RWPE2 (cell line): ENCODE measurements around the gene SLC10A4.

ENCODE experiments used
- ATAC-seq: fragments of 200-7000 bp; cut with Tn5 transposase; 3 replicates; pipeline ENCODE4 v1.9.1; 2021; ENCODE audit warnings: low read depth
- DNase-seq: peaks from one replicate; pipeline ENCODE4 v3.0.0-alpha.2; 2020; ENCODE audit warnings: low spot score
- H3K27ac ChIP-seq: fragments of 450-650 bp; 2 replicates; pipeline ENCODE4 v1.5.1; 2017; ENCODE audit warnings: mild to moderate bottlenecking; ENCODE audit not compliant: poor library complexity, severe bottlenecking
- H3K27me3 ChIP-seq: fragments of 250-450 bp; sonication (Bioruptor Pico); 2 replicates; pipeline ENCODE4 v1.5.1; 2021; ENCODE audit warnings: mild to moderate bottlenecking, moderate library complexity; ENCODE audit not compliant: insufficient read depth, poor library complexity, severe bottlenecking
- H3K36me3 ChIP-seq: fragments of 250-450 bp; sonication (Bioruptor Pico); 2 replicates; pipeline ENCODE4 v1.5.1; 2020; ENCODE audit warnings: low read depth, mild to moderate bottlenecking, moderate library complexity
- H3K4me1 ChIP-seq: fragments of 250-450 bp; sonication (Bioruptor Pico); 2 replicates; pipeline ENCODE4 v1.5.1; 2021; ENCODE audit warnings: mild to moderate bottlenecking, moderate library complexity; ENCODE audit not compliant: insufficient read depth, poor library complexity, severe bottlenecking
- H3K4me3 ChIP-seq: fragments of 250-450 bp; sonication (Bioruptor Pico); 2 replicates; pipeline ENCODE4 v1.5.1; 2021; ENCODE audit warnings: mild to moderate bottlenecking, moderate library complexity; ENCODE audit not compliant: severe bottlenecking
- H3K9me3 ChIP-seq: fragments of 250-450 bp; sonication (Bioruptor Pico); 2 replicates; pipeline ENCODE4 v1.5.1; 2021; ENCODE audit warnings: mild to moderate bottlenecking, moderate library complexity; ENCODE audit not compliant: severe bottlenecking
- CTCF ChIP-seq: fragments of 450-650 bp; IDR thresholded peaks from one replicate; pipeline ENCODE4 v1.5.1; 2017; ENCODE audit warnings: mild to moderate bottlenecking, moderate library complexity; ENCODE audit not compliant: poor library complexity, severe bottlenecking

SLC10A4 gene

GRCh38 chr4:48472794-48473193, 10.3 kb upstream of the SLC10A4 start:
- Histone ChIP-seq H3K36me3 (no peaks in the 10 kb centered on the region), H3K27ac (no peak overlapping the region), H3K4me1 (no peaks in the 10 kb centered on the region), H3K27me3 (no peaks in the 10 kb centered on the region), H3K9me3 (no peaks in the 10 kb centered on the region), H3K4me3 (no peak overlapping the region)
- TF ChIP-seq CTCF = no peak
- no peak for DNase-seq
- no peak for ATAC-seq

GRCh38 chr4:48475770-48476169, 7.4 kb upstream of the SLC10A4 start:
- Histone ChIP-seq H3K27ac (no peak overlapping the region), H3K4me1 (no peaks in the 10 kb centered on the region), H3K27me3 (no peaks in the 10 kb centered on the region), H3K36me3 (no peaks in the 10 kb centered on the region), H3K9me3 (no peaks in the 10 kb centered on the region), H3K4me3 (no peak overlapping the region)
- no peak for TF ChIP-seq CTCF
- DNase-seq = no peak
- ATAC-seq = no peak

GRCh38 chr4:48478273-48478672, 4.9 kb upstream of the SLC10A4 start:
- H3K27me3 ChIP-seq = peaks cover 15% of the 10 kb centered on the region
- H3K27ac ChIP-seq = no peak overlapping the region
- no peaks in the 10 kb centered on the region for H3K4me1 ChIP-seq
- H3K9me3 ChIP-seq = no peaks in the 10 kb centered on the region
- no peak for ATAC-seq
- no peak overlapping the region for H3K4me3 ChIP-seq
- H3K36me3 ChIP-seq = no peaks in the 10 kb centered on the region
- no peak for TF ChIP-seq CTCF
- no peak for DNase-seq

- H3K4me3 ChIP-seq = no peak overlapping the region
- H3K27ac ChIP-seq = no peak overlapping the region
- ATAC-seq (no peak), DNase-seq (no peak)
- H3K9me3 ChIP-seq = no peaks in the 10 kb centered on the region
- H3K36me3 ChIP-seq = no peaks in the 10 kb centered on the region
- TF ChIP-seq CTCF = no peak
- H3K4me1 ChIP-seq = no peaks in the 10 kb centered on the region
- peaks cover 46% of the 10 kb centered on the region for H3K27me3 ChIP-seq
Observed at GRCh38 chr4:48481581-48481980, 1.6 kb upstream of the SLC10A4 start.

GRCh38 chr4:48483777-48484493, 792 bp downstream of the SLC10A4 start:
- no peak for TF ChIP-seq CTCF
- Histone ChIP-seq H3K36me3 (no peaks in the 10 kb centered on the region), H3K27ac (no peak overlapping the region), H3K27me3 (peaks cover 62% of the 10 kb centered on the region), H3K9me3 (no peaks in the 10 kb centered on the region), H3K4me1 (no peaks in the 10 kb centered on the region), H3K4me3 (no peak overlapping the region)
- ATAC-seq = no peak; the same call in 2 of the 3 replicates
- DNase-seq = no peak
